NK-92 treated with Interleukin-12 subunit alpha and Interleukin-12 subunit beta, amount 100 ng/mL, for 24 hours (cell line): Measurements from ENCODE around the gene XPC.
"Not testable (repeated sequence)": the region's sequence is repeated elsewhere in the genome, so short reads cannot be mapped to it uniquely, and the experiment has no call there.

Source experiments
- DNase-seq: peaks from one replicate; lab custom pipeline; 2025; lab: John Stamatoyannopoulos, UW

XPC gene

DNA sequence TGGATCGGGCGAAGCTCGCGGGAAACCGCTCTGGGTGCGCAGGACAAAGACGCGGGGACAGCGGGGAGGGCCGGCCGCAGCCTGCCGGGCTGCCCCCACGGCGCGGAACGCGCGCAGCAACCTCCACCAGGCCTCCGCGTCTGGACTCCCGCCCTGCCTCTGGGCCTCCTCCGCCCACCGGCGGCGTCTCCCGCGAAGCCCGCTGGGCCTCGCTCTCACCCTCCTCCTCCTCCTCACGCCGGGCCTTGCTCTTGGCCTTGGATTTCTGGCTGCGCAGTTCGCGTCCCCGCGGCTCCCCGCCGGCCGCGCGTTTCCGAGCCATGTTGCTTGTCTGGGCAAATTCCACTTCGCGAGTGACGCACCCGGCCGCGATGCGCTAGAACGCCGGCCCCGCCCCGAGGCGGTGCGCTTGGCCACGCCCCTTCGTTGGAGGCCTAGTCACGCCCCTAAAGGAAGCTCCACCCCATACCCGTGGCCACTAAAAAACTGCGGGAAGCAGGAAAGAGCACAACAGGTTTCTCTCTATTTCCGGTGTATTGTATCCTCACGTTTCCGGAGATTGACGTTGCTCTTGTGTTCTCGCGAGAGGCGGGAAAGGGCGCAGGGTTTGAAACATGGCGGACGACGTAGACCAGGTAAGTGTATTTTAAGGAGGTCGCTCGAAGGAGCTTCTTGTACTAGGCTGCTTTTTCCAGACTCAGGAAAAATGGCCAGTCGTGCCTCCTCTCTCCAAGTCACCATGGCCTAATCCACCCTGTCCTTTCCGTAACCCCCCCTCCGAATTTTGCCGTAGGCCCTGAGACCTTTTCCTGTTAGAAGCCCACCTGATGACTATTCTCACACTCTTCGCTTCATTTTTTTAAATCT lies at the start of gene XPC, which contains the start of gene LSM3:
Gene XPC, minus strand, starts transcription at position 355 of the 867 bp plus-strand sequence. Its CDS starts 33 bp downstream, at position 322.
Gene LSM3, plus strand, starts transcription at position 571 of the 867 bp plus-strand sequence. Its CDS starts 44 bp downstream, at position 615.
- DNase-seq, result peak; percentile 85

GRCh38 chr3:14227856-14228255 lies 49.5 kb upstream of the XPC start:
- no peak for DNase-seq

DNA sequence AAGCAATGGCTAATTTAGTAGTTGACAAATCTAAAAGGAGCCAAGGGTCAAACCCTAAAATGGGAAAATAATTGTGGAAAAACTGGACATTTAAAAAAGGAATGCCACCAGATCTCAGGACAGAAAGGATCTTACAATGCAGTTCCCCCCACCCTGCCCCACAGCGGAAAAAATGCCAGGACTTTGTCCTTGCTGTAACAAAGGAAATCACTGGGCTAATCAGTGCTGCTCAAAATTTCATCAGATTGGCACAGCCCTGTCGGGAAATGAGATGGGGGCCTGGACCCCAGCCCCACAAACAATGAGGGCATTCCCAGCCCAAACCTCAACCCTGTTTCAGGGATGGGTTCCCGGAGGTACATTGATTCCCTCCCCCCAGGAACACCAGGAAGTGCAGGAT lies 48.0 kb upstream of the XPC start:
- DNase-seq, result not testable (repeated sequence)

DNA sequence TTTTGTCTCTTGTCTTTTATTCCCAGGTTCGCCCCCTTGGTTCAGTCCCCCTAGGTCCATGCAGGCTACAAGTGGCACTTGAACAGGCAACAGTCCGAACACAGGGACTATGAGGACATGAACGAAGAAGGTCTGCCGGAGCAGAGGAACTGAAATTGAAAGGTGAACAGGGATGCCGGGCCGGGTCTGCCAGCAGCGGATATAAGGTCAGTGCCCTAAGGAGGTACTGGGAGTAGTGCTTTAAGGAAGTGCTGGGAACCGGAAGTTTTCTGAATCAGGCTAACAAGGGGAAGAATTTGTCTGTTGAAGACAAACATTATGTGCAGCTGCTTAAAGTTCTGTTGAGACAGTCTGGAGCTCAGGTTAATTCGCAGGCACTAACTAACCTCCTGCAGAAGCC lies 47.0 kb upstream of the XPC start:
- DNase-seq, result no peak

DNA sequence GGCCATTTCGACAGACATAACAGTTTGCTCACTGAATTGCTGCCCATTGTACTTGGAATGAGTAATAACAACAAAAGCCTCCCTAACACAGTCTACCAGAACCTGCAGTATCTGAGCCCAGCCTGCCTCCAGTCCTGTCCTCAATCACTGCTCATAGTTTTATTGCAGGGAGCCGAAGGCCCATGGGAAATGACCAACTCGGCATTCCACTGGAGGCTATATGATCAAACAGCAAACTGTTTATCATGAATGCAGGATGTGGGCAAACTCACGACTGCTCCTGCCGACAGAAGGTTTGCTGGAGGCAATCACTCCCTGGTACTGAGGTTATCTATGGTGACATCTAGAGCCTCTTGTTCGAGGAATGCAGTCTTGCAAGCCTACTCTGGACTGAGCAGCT lies 46.5 kb upstream of the XPC start:
- no peak for DNase-seq

GRCh38 chr3:14223595-14223994 lies 45.2 kb upstream of the XPC start:
- no peak for DNase-seq

- no peak for DNase-seq
These were observed 44.6 kb upstream of the XPC start for GRCh38 chr3:14222900-14223594.

DNA sequence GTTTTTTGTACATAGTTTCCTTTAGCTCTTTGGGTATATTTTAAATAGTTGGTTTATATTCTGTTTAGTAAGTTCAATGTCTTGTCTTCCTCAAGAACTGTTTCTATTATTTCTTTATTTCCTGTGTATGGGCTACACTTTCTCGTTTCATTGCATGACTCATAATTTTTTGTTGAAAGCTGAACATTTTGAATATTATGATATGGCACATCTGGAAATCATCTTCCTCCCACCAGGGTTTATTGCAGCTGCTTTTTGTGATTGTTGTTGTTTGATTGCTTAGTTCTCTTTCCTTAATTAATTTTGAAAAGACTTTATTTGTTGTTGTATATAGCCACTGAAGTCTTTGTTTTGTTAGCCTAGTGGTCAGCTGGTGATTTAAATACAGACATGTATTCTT lies 44.1 kb upstream of the XPC start:
- DNase-seq, result no peak

DNA sequence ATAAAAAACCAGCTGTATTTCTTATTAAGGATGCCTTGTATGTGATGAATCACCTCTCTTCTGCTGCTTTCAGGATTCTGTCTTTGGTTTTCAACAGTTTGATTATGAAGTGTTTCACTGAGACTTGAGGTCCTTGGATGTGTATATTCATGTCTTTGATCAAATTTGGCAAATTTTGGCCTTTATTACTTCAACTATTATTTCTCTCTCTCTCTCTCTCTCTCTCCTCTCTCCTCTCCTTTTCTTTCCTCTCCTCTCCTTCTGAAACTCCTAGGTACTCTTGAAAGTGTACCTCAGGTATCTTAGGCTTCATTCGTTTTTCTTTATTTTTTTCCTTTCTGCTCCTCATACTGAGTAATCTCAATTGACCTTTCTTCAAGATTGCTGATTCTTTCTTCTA lies 43.5 kb upstream of the XPC start:
- DNase-seq, result no peak

GRCh38 chr3:14220933-14221332 lies 42.5 kb upstream of the XPC start:
- DNase-seq, result no peak

- DNase-seq, result no peak
These were observed 40.0 kb upstream of the XPC start for GRCh38 chr3:14218355-14218754.

GRCh38 chr3:14216257-14217048 lies 38.1 kb upstream of the XPC start:
- no peak for DNase-seq

DNA sequence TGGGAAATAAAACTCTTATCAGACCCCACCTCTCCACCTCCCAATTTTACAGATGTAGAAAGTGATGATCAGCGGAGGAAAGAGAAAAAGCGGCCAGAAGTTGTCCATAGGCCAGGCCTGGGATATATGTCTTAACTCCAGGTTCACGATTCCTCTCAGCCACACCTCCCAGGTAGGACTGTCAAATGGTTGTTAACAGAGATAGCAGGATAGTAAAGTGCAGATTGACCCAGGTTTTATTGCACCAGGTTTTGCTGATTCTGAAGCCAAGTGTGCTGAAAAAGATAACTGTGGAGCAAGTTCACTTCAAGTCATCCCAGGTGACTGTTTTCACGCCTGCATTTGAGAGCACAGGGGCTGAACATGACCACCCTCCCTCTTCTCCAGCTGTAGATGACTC lies 36.4 kb upstream of the XPC start:
- DNase-seq, result no peak

DNA sequence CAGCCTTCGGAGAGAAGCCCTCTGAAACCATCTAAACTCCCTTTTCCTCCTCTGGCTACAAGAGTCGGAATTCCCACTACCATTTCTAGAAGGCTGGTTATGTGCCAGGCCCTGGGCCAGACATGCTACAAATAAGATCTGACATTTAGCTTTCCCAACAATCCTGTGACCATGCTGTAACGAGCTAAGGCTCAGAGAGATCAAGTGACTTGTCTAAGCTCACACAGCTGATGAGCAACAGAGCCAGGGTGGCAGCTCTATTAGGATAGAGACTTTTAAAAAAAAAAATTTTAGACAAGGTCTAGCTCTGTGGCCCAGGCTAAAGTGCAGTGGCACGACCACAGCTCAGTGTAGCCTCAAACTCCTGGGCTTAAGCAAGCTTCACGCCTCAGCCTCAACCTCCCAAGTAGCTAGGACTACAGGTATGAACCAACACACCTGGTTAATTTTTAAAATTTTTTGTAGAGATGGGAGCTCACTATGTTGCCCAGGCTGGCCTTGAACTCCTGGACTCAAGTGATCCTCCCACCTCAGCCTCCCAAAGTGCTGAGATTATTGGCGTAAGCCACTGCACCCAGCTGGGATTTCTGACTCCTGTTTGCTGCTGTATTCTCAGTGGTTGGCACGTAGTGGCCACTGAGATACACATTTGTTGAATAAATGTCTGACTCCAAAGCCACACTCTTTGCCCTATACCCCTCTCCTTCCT lies 34.8 kb upstream of the XPC start:
- DNase-seq, result no peak

- no peak for DNase-seq
These were observed 33.6 kb upstream of the XPC start for GRCh38 chr3:14212032-14212431.

DNA sequence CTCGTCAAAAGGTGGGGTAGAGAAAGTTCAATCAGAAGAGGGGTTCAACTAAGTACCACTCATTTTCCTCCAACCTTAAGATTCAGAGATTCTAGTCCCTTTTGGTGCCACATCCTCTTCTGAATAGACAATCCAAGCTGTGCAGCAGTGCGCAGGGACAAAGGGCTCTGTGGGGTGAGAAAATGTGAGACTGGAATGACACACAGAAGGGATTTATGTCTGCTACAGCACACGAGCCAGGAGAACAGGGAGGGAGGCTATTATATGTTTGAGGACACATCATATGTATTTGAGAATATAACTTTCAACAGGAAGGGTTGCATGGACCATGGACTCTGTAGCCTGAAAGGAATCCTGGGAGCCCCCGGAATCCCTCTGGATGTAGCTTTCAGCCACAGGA lies 33.2 kb upstream of the XPC start:
- DNase-seq, result no peak

- DNase-seq, result no peak
These were observed 32.6 kb upstream of the XPC start for GRCh38 chr3:14210843-14211594.

DNA sequence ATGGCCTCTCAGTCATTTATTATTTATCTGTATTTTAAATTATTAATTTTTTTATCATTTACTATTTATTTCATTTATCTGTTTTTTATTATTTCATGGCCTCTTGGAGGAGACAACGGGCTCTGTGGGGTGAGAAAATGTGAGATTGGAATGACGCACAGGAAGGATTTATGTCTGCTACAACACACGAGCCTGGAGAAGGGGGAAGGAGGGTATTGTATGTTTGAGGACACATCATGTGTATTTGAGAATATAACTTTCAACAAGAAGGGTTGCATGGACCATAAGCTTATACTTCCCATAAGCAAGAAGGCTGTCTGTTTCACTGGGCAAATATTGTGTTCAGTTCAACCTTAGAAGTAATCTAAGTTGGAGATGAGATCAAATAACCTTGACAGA lies 31.9 kb upstream of the XPC start:
- no peak for DNase-seq

DNA sequence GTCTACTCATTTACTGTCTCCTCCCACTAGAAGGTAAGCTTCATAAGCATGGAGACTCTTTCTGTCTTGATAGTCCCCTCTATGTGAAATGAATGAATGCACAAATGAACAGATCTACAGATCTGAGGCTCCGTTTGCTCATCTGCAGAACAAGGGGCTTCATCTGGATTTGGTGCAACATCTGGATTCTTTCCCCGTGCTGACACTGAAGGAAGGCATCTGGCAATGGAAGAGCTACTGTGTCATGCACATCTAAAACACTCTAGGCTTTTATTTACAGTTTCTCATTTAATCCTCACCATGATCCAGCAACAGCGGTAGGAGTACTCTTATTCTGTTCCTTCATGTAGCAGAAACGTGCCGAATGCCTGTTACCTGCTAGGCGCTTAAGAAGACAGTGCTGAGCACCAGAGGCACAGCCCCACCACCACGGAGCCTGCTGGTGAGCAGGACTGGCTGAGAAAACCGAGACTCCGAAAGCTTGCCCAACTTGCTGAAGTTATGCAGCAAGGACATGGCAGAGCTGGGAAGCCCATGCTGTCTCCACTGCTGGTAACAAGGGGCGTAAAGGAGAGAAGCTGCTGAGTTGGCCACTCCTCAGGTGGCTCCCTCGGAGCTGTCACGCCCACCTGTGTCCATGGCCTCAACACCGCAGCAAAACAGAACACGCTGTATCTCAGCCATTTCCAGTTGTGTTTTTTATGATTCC lies 31.3 kb upstream of the XPC start:
- no peak for DNase-seq

GRCh38 chr3:14208977-14209394 lies 30.6 kb upstream of the XPC start:
- no peak for DNase-seq
